Heart left ventricle (tissue), 16 donors: ENCODE results near the gene FBXO3. TPM values are rescaled to one million over a fixed set of nuclear protein-coding genes. Genes with fewer than 3 reads are reported as not detected.

Experiments
- ATAC-seq, 4 donors: fragments of 200-7000 bp; cut with Tn5 transposase; one replicate each; pipeline ENCODE4 v1.9.1; 2020 to 2022; ENCODE audit warnings: moderate library complexity in 4 of 4, mild to moderate bottlenecking in 3 of 4, moderate number of reproducible peaks in 1 of 4
- DNase-seq, 5 donors: peaks; one replicate each; pipeline ENCODE4 v3.0.0-alpha.2; 2020
- H3K27ac ChIP-seq, 12 donors: fragments of 200-600 bp; sonication (generic) in 4 of 12; one replicate each; pipeline versions ENCODE4 v1.5.0 to v1.8.0; 2016 to 2022; ENCODE audit warnings: mild to moderate bottlenecking in 2 of 12
- H3K27me3 ChIP-seq, 9 donors: fragments of 200-600 bp; sonication (generic) in 2 of 9; one replicate each; pipeline versions ENCODE4 v1.5.1 to v1.8.0; 2016 to 2022; ENCODE audit warnings: mild to moderate bottlenecking in 3 of 9
- H3K36me3 ChIP-seq, 9 donors: fragments of 200-600 bp; sonication (generic) in 2 of 9; one replicate each; pipeline versions ENCODE4 v1.5.0 to v1.8.0; 2018 to 2022; ENCODE audit warnings: mild to moderate bottlenecking in 2 of 9
- H3K4me1 ChIP-seq, 12 donors: fragments of 200-600 bp; sonication (generic) in 4 of 12; one replicate each; pipeline versions ENCODE4 v1.5.0 to v1.8.0; 2016 to 2022; ENCODE audit warnings: mild to moderate bottlenecking in 3 of 12
- H3K4me3 ChIP-seq, 12 donors: fragments of 200-600 bp; sonication (generic) in 4 of 12; one replicate each; pipeline versions ENCODE4 v1.5.0 to v1.8.0; 2017 to 2022; ENCODE audit warnings: mild to moderate bottlenecking in 9 of 12, moderate library complexity in 4 of 12
- H3K9me3 ChIP-seq, 12 donors: fragments of 200-600 bp; sonication (generic) in 4 of 12; one replicate each; pipeline versions ENCODE4 v1.5.0 to v1.8.0; 2016 to 2022; ENCODE audit warnings: mild to moderate bottlenecking in 1 of 12
- CTCF ChIP-seq, 12 donors: fragments of 200-600 bp; sonication (generic) in 4 of 12; IDR thresholded peaks; one replicate each; pipeline versions ENCODE4 v1.5.0 to v1.8.0; 2018 to 2022; ENCODE audit warnings: antibody characterized with exemption in 12 of 12, mild to moderate bottlenecking in 5 of 12
- POLR2A ChIP-seq, 2 donors: fragments of 450-650 bp; IDR thresholded peaks; one replicate each; pipeline ENCODE4 v1.6.1; 2017; ENCODE audit warnings: antibody characterized with exemption in 2 of 2, mild to moderate bottlenecking in 2 of 2, moderate library complexity in 2 of 2
- WGBS, 4 donors: extraction: QIAGEN DNeasy Blood & Tissue Kit in 2 of 4; methylation state at CpG; one replicate each; pipeline versions ENCODE4 v1.1.5 to v1.1.7; 2013 to 2018; 5-methylcytosine and 5-hydroxymethylcytosine counted together
- intact Hi-C, 10 donors: fragments of 100-400 bp; cut with DNase I; formaldehyde crosslinking; loops; one replicate each; pipeline versions ENCODE4 v1.11.1 to v1.14.2; 2022
- polyA plus RNA-seq, 2 donors: library from polyadenylated mRNA; stranded (reverse); fragments of 200-250 nt; gene quantifications; one replicate each; pipeline ENCODE4 v1.2.3, GENCODE V29; 2013
- total RNA-seq, 9 donors: library from RNA; depleted of rRNA in 2 of 9; stranded (reverse); fragments of >200 nt in 2 of 9; fragmentation: NEBNext Ultra II Directional in 3 of 9; extraction: Animal tissue kit (Norgen Biotek cat#: 25700) in 3 of 9; gene quantifications; one replicate each; pipeline versions ENCODE4 v1.1.0 to v1.2.4, GENCODE V29; 2016 to 2023
- donor health status: ischemic (EF 13 %, LVEDD 7.1; RV severe dilation, severe dysfunction).
- donor health status: healthy with polysubstance abuse.
- donor health status: DM: no; HTN: yes; CAD: no.
- donor health status: DM: no; HTN: no; CAD: no.
- donor health status: ischemic (EF 25% LVEDD 6.9; RV normal size, moderate dysfunction).
- donor health status: ischemic (EF 25% LVEDD 5.7; RV mildly dilated, moderate dysfunction).
- donor health status: healthy.
- donor health status: DM: yes; HTN: yes; CAD: no.
- donor health status: ischemic (EF 35%, LVEDD 5.7; RV mildly dilated, moderate dysfunction).
- donor health status: nonischemic (EF 11% LVEDD 7.7; RV severe dilation, severe dysfunction).
- donor health status: DM: yes; HTN: yes; CAD: no.
- donor health status: PGD.
- donor health status: ischemic (EF 29% LVEDD 5.4; RV normal size, mild dysfunction).
- donor health status: nonischemic (EF 23%, LVEDD 6.1; RV moderate dilation, normal function).

The FBXO3 gene
- total and polyA plus RNA-seq, 11 donors: 25.7 to 72.8 (median 49.8) TPM

- H3K4me3 ChIP-seq: no peak overlapping the region
- H3K4me1 ChIP-seq: peaks cover 0 to 7% (median 0%) of the 10 kb centered on the region in 12 donors
- intact Hi-C loops: loop anchor here in 4 of 10 donors (1.0 to 10.0 kb wide), 5 partner anchors 20 to 686 kb away; no protein-coding TSS in a partner anchor
- peak; percentile 81 to 87 (median 84) for DNase-seq
- no peaks in the 10 kb centered on the region for H3K36me3 ChIP-seq
- H3K27me3 ChIP-seq: peaks cover 0 to 6% (median 0%) of the 10 kb centered on the region in 9 donors
- peak; percentile 83 to 93 (median 86) for ATAC-seq
- H3K27ac ChIP-seq: no peak overlapping the region
- TF ChIP-seq CTCF (IDR thresholded peaks at IDR 0.05): peak; percentile 87 to 95 (median 92)
- no peak for TF ChIP-seq POLR2A (IDR thresholded peaks at IDR 0.05)
- 25 to 26% (median 26%) methylated on average over 12 of the region's 12 CpGs for WGBS, 4 donors
- H3K9me3 ChIP-seq: no peaks in the 10 kb centered on the region
These were observed 34.0 kb upstream of the FBXO3 start for GRCh38 chr11:33808228-33808828.

- intact Hi-C loops: loop anchor here in 1 of 10 donors (10.0 kb wide), 1 partner anchor 690 kb away; no protein-coding TSS in a partner anchor
- 83 to 92% (median 87%) methylated on average over 2 of the region's 2 CpGs for WGBS, 4 donors
- peaks cover 0 to 38% (median 13%) of the 10 kb centered on the region in 9 donors for H3K27me3 ChIP-seq
- no peaks in the 10 kb centered on the region for H3K9me3 ChIP-seq
- no peak overlapping the region for H3K4me3 ChIP-seq
- H3K4me1 ChIP-seq: peaks cover 0 to 18% (median 4%) of the 10 kb centered on the region in 12 donors
- TF ChIP-seq POLR2A (IDR thresholded peaks at IDR 0.05): no peak
- no peak for TF ChIP-seq CTCF (IDR thresholded peaks at IDR 0.05)
- DNase-seq (no peak), ATAC-seq (no peak)
- no peak overlapping the region for H3K27ac ChIP-seq
- no peaks in the 10 kb centered on the region for H3K36me3 ChIP-seq
These were observed 30.2 kb upstream of the FBXO3 start for GRCh38 chr11:33804471-33804870.

- peak overlapping the region in 9 of 12 donors; percentile 27 to 47 (median 42) for H3K4me3 ChIP-seq
- intact Hi-C loops: loop anchor here in 1 of 10 donors (10.0 kb wide), 1 partner anchor 692 kb away; no protein-coding TSS in a partner anchor
- peak; percentile 77 to 89 (median 88) for ATAC-seq
- 2 to 5% (median 3%) methylated on average over 15 to 18 of the region's 18 CpGs for WGBS, 4 donors
- H3K4me1 ChIP-seq: peaks cover 0 to 12% (median 1%) of the 10 kb centered on the region in 12 donors
- H3K9me3 ChIP-seq: no peaks in the 10 kb centered on the region
- TF ChIP-seq CTCF (IDR thresholded peaks at IDR 0.05) (no peak), POLR2A (IDR thresholded peaks at IDR 0.05) (no peak)
- H3K27ac ChIP-seq: no peak overlapping the region
- peak in 4 of 5 donors; percentile 39 to 62 (median 51) for DNase-seq
- H3K36me3 ChIP-seq: no peaks in the 10 kb centered on the region
- H3K27me3 ChIP-seq: peaks cover 0 to 54% (median 18%) of the 10 kb centered on the region in 9 donors
These were observed 28.1 kb upstream of the FBXO3 start for GRCh38 chr11:33802194-33802950.

- peak overlapping the region in 6 of 12 donors; percentile 27 to 46 (median 43) for H3K4me3 ChIP-seq
- no peaks in the 10 kb centered on the region for H3K36me3 ChIP-seq
- WGBS, 4 donors: 24 to 33% (median 29%) methylated on average over 7 of the region's 7 CpGs
- no peaks in the 10 kb centered on the region for H3K9me3 ChIP-seq
- no peak overlapping the region for H3K27ac ChIP-seq
- DNase-seq: no peak
- peaks cover 0 to 57% (median 22%) of the 10 kb centered on the region in 9 donors for H3K27me3 ChIP-seq
- TF ChIP-seq POLR2A (IDR thresholded peaks at IDR 0.05) (no peak), CTCF (IDR thresholded peaks at IDR 0.05) (no peak)
- H3K4me1 ChIP-seq: peaks cover 0 to 12% (median 1%) of the 10 kb centered on the region in 12 donors
- ATAC-seq: no peak
- intact Hi-C loops: loop anchor here in 1 of 10 donors (10.0 kb wide), 1 partner anchor 693 kb away; no protein-coding TSS in a partner anchor
These were observed 27.5 kb upstream of the FBXO3 start for GRCh38 chr11:33801821-33802193.
